ENCODE measurements around the gene PET100. TPM values are rescaled to one million over a fixed set of nuclear protein-coding genes. Genes with fewer than 3 reads are reported as not detected.

The PET100 gene
- total RNA-seq, 2 experiments from 2014 or later = 45.1 to 99.4 TPM

- intact Hi-C loops (cut with DNase I, micrococcal nuclease) = loop anchor here in 1 of 2 experiments (1.0 kb wide), 1 partner anchor 23 kb away; no protein-coding TSS in a partner anchor
- POLR2A ChIA-PET = interaction anchor here (0.6 kb wide), 1 partner anchor 14 kb away, joined by 3 read pairs; no protein-coding TSS in a partner anchor
- H3K27me3 Mint-ChIP-seq = no peaks in the 10 kb centered on the region
These were observed 28.7 kb downstream of the PET100 start for GRCh38 chr19:7658219-7658686.

GRCh38 chr19:7661744-7662538 lies 32.3 kb downstream of the PET100 start:
- Mint-ChIP-seq H3K36me3 (ENCODE audit: low read depth) (no peaks in the 10 kb centered on the region), H3K27me3 (peaks cover 3% of the 10 kb centered on the region), H3K4me3 (no peak overlapping the region), H3K4me1 (peaks cover 17% of the 10 kb centered on the region), H3K9me3 (ENCODE audit: low read depth) (no peaks in the 10 kb centered on the region), H3K27ac (no peak overlapping the region)
- ChIA-PET POLR2A (interaction anchor here (0.6 kb wide), 1 partner anchor 301 kb away, joined by 3 read pairs; no protein-coding TSS in a partner anchor), CTCF (interaction anchor here (0.6 to 0.8 kb wide), 2 partner anchors 130 to 772 kb away, joined by 3 read pairs; no protein-coding TSS in a partner anchor)
- ATAC-seq (no peak), DNase-seq (no peak)
- intact Hi-C loops (cut with DNase I, micrococcal nuclease) = no loop called here

More at GRCh38 chr19:7658219-7658686, 28.7 kb downstream of the PET100 start:
- ATAC-seq = peak; percentile 91
- H3K27ac Mint-ChIP-seq = peak overlapping the region; percentile 79
- peaks cover 23% of the 10 kb centered on the region for H3K4me1 Mint-ChIP-seq
- peak; percentile 71 for DNase-seq
- CTCF ChIA-PET = interaction anchor here (0.6 to 2.1 kb wide), 6 partner anchors 16 to 794 kb away, joined by 3 to 8 read pairs (median 3); partner anchors contain the start of gene TRAPPC5
- peak overlapping the region; percentile 65 for H3K4me3 Mint-ChIP-seq
- no peaks in the 10 kb centered on the region for H3K36me3 Mint-ChIP-seq (ENCODE audit: low read depth)
- no peaks in the 10 kb centered on the region for H3K9me3 Mint-ChIP-seq (ENCODE audit: low read depth)

GRCh38 chr19:7662657-7663056 lies 33.1 kb downstream of the PET100 start:
- DNase-seq (no peak), ATAC-seq (no peak)
- ChIA-PET POLR2A (interaction anchor here (0.6 kb wide), 1 partner anchor 302 kb away, joined by 3 read pairs; no protein-coding TSS in a partner anchor), CTCF (interaction anchor here (0.6 to 0.8 kb wide), 2 partner anchors 129 to 772 kb away, joined by 3 read pairs; no protein-coding TSS in a partner anchor)
- peaks cover 5% of the 10 kb centered on the region for H3K27me3 Mint-ChIP-seq
- H3K36me3 Mint-ChIP-seq (ENCODE audit: low read depth) = no peaks in the 10 kb centered on the region
- peaks cover 10% of the 10 kb centered on the region for H3K4me1 Mint-ChIP-seq
- no peaks in the 10 kb centered on the region for H3K9me3 Mint-ChIP-seq (ENCODE audit: low read depth)
- intact Hi-C loops (cut with DNase I, micrococcal nuclease) = no loop called here
- H3K27ac Mint-ChIP-seq = no peak overlapping the region
- no peak overlapping the region for H3K4me3 Mint-ChIP-seq

GRCh38 chr19:7663706-7664105 lies 34.1 kb downstream of the PET100 start:
- no peak for ATAC-seq
- H3K27ac Mint-ChIP-seq = no peak overlapping the region
- H3K36me3 Mint-ChIP-seq (ENCODE audit: low read depth) = no peaks in the 10 kb centered on the region
- POLR2A ChIA-PET = interaction anchor here (0.6 kb wide), 1 partner anchor 10 kb away, joined by 3 read pairs; no protein-coding TSS in a partner anchor
- no peak overlapping the region for H3K4me3 Mint-ChIP-seq
- intact Hi-C loops (cut with DNase I, micrococcal nuclease) = no loop called here
- no peak for DNase-seq
- CTCF ChIA-PET = no interaction called here
- H3K27me3 Mint-ChIP-seq = peaks cover 5% of the 10 kb centered on the region
- H3K9me3 Mint-ChIP-seq (ENCODE audit: low read depth) = no peaks in the 10 kb centered on the region
- no peaks in the 10 kb centered on the region for H3K4me1 Mint-ChIP-seq

GRCh38 chr19:7665076-7665475 lies 35.5 kb downstream of the PET100 start:
- CTCF ChIA-PET = interaction anchor here (0.8 to 1.3 kb wide), 2 partner anchors 14 to 133 kb away, joined by 3 to 6 read pairs; no protein-coding TSS in a partner anchor
- intact Hi-C loops (cut with DNase I, micrococcal nuclease) = no loop called here
- H3K36me3 Mint-ChIP-seq (ENCODE audit: low read depth) = no peaks in the 10 kb centered on the region
- peaks cover 12% of the 10 kb centered on the region for H3K27me3 Mint-ChIP-seq
- POLR2A ChIA-PET = no interaction called here
- ATAC-seq = no peak
- H3K4me1 Mint-ChIP-seq = peaks cover 4% of the 10 kb centered on the region
- DNase-seq = no peak
- no peaks in the 10 kb centered on the region for H3K9me3 Mint-ChIP-seq (ENCODE audit: low read depth)
- no peak overlapping the region for H3K27ac Mint-ChIP-seq
- no peak overlapping the region for H3K4me3 Mint-ChIP-seq

- ChIA-PET POLR2A (no interaction called here), CTCF (interaction anchor here (0.8 to 1.7 kb wide), 3 partner anchors 10 to 100 kb away, joined by 3 to 6 read pairs (median 4); no protein-coding TSS in a partner anchor)
- ATAC-seq = no peak
- Mint-ChIP-seq H3K27me3 (peaks cover 26% of the 10 kb centered on the region), H3K9me3 (ENCODE audit: low read depth) (no peaks in the 10 kb centered on the region), H3K36me3 (ENCODE audit: low read depth) (no peaks in the 10 kb centered on the region), H3K4me3 (no peak within 1 kb of the TSS), H3K4me1 (peaks cover 9% of the 10 kb centered on the region), H3K27ac (no peak within 1 kb of the TSS)
- intact Hi-C loops (cut with DNase I, micrococcal nuclease) = no loop called here
- no peak for DNase-seq
These were observed 39.2 kb downstream of the PET100 start, which contains the start of gene RETN for GRCh38 chr19:7668842-7669241. Gene RETN (plus strand): TSS chr19:7669049. CDS start chr19:7669327, 278 bp downstream.

- intact Hi-C loops (cut with DNase I, micrococcal nuclease) = no loop called here
- Mint-ChIP-seq H3K27ac (no peak overlapping the region), H3K36me3 (ENCODE audit: low read depth) (no peaks in the 10 kb centered on the region), H3K4me3 (no peak overlapping the region), H3K27me3 (peaks cover 28% of the 10 kb centered on the region), H3K9me3 (ENCODE audit: low read depth) (no peaks in the 10 kb centered on the region), H3K4me1 (peaks cover 14% of the 10 kb centered on the region)
- POLR2A ChIA-PET = no interaction called here
- ATAC-seq (no peak), DNase-seq (no peak)
- CTCF ChIA-PET = interaction anchor here (0.8 to 1.4 kb wide), 3 partner anchors 9 to 13 kb away, joined by 3 to 4 read pairs (median 4); no protein-coding TSS in a partner anchor
These were observed 40.0 kb downstream of the PET100 start for GRCh38 chr19:7669641-7670040.

- ChIA-PET POLR2A (no interaction called here), CTCF (interaction anchor here (0.7 to 1.4 kb wide), 2 partner anchors 8 to 162 kb away, joined by 3 to 4 read pairs; no protein-coding TSS in a partner anchor)
- peaks cover 14% of the 10 kb centered on the region for H3K4me1 Mint-ChIP-seq
- ATAC-seq (peak; percentile 50), DNase-seq (peak; percentile 59)
- H3K9me3 Mint-ChIP-seq (ENCODE audit: low read depth) = no peaks in the 10 kb centered on the region
- H3K4me3 Mint-ChIP-seq = peak overlapping the region; percentile 11
- intact Hi-C loops (cut with DNase I, micrococcal nuclease) = no loop called here
- no peaks in the 10 kb centered on the region for H3K36me3 Mint-ChIP-seq (ENCODE audit: low read depth)
- H3K27ac Mint-ChIP-seq = no peak overlapping the region
- peaks cover 28% of the 10 kb centered on the region for H3K27me3 Mint-ChIP-seq
These were observed 40.7 kb downstream of the PET100 start for GRCh38 chr19:7670150-7670783.

- intact Hi-C loops (cut with DNase I, micrococcal nuclease) = no loop called here
- DNase-seq (no peak), ATAC-seq (no peak)
- no peak overlapping the region for H3K27ac Mint-ChIP-seq
- ChIA-PET CTCF (interaction anchor here (0.5 to 1.4 kb wide), 4 partner anchors 8 to 249 kb away, joined by 3 to 4 read pairs (median 3); partner anchors contain the start of gene TRAPPC5), POLR2A (no interaction called here)
- H3K36me3 Mint-ChIP-seq (ENCODE audit: low read depth) = no peaks in the 10 kb centered on the region
- peaks cover 15% of the 10 kb centered on the region for H3K4me1 Mint-ChIP-seq
- H3K27me3 Mint-ChIP-seq = peaks cover 30% of the 10 kb centered on the region
- no peaks in the 10 kb centered on the region for H3K9me3 Mint-ChIP-seq (ENCODE audit: low read depth)
- peak overlapping the region; percentile 11 for H3K4me3 Mint-ChIP-seq
These were observed 41.2 kb downstream of the PET100 start for GRCh38 chr19:7670790-7671189.

GRCh38 chr19:7672522-7672921 lies 42.9 kb downstream of the PET100 start:
- no peaks in the 10 kb centered on the region for H3K36me3 Mint-ChIP-seq (ENCODE audit: low read depth)
- ChIA-PET CTCF (no interaction called here), POLR2A (interaction anchor here (0.7 kb wide), 1 partner anchor 14 kb away, joined by 3 read pairs; no protein-coding TSS in a partner anchor)
- H3K4me3 Mint-ChIP-seq = no peak overlapping the region
- no peaks in the 10 kb centered on the region for H3K9me3 Mint-ChIP-seq (ENCODE audit: low read depth)
- peaks cover 32% of the 10 kb centered on the region for H3K4me1 Mint-ChIP-seq
- H3K27ac Mint-ChIP-seq = no peak overlapping the region
- DNase-seq = no peak
- H3K27me3 Mint-ChIP-seq = peaks cover 35% of the 10 kb centered on the region
- intact Hi-C loops (cut with DNase I, micrococcal nuclease) = no loop called here
- ATAC-seq = no peak
